Muscle of leg (tissue), 11 donors: ENCODE data around the gene MPPE1. TPM values are rescaled to one million over a fixed set of nuclear protein-coding genes. Genes with fewer than 3 reads are reported as not detected.
"Not testable (repeated sequence)": the region's sequence is repeated elsewhere in the genome, so short reads cannot be mapped to it uniquely, and the experiment has no call there.

Experiments used
- DNase-seq: peaks from one replicate; pipeline ENCODE4 v3.0.0; 2013
- H3K27ac ChIP-seq: one replicate; pipeline ENCODE4 v1.5.1; 2013; ENCODE audit warnings: mild to moderate bottlenecking, low read length, control low read depth
- H3K27me3 ChIP-seq: one replicate; pipeline ENCODE4 v1.6.1; 2013; ENCODE audit warnings: low read length; ENCODE audit not compliant: control insufficient read depth, insufficient read depth
- H3K36me3 ChIP-seq: one replicate; pipeline ENCODE4 v1.6.1; 2013; ENCODE audit warnings: low read length; ENCODE audit not compliant: control insufficient read depth, insufficient read depth
- H3K4me1 ChIP-seq: one replicate; pipeline ENCODE4 v1.6.1; 2013; ENCODE audit warnings: low read length; ENCODE audit not compliant: control insufficient read depth, insufficient read depth
- H3K4me3 ChIP-seq: one replicate; pipeline ENCODE4 v1.5.1; 2013; ENCODE audit warnings: low read length, control low read depth
- H3K9me3 ChIP-seq: replicated peaks from 2 replicates; pipeline ENCODE4 v1.6.1; 2013; ENCODE audit warnings: low read depth, low read length; ENCODE audit not compliant: control insufficient read depth
- WGBS: methylation state at CpG from one replicate; pipeline ENCODE4 v1.1.5; 2013; ENCODE audit warnings: missing lambda C conversion rate; ENCODE audit not compliant: insufficient coverage; 5-methylcytosine and 5-hydroxymethylcytosine counted together
- polyA plus RNA-seq, 8 donors: library from polyadenylated mRNA; unstranded; fragments of 120-200 nt; gene quantifications; one replicate each; pipeline versions ENCODE4 v1.2.1 to v1.2.3, GENCODE V29; 2013; ENCODE audit warnings: inconsistent platforms in 1 of 8, low replicate concordance in 1 of 8; ENCODE audit not compliant: insufficient read length in 8 of 8, insufficient read depth in 1 of 8
- total RNA-seq: library from RNA; stranded (reverse); fragments of 120-200 nt; gene quantifications from one replicate; pipeline ENCODE4 v1.2.4, GENCODE V29; 2013

MPPE1 gene
- total and polyA plus RNA-seq, 9 donors = 20.1 to 32.1 (median 22.9) TPM

DNA sequence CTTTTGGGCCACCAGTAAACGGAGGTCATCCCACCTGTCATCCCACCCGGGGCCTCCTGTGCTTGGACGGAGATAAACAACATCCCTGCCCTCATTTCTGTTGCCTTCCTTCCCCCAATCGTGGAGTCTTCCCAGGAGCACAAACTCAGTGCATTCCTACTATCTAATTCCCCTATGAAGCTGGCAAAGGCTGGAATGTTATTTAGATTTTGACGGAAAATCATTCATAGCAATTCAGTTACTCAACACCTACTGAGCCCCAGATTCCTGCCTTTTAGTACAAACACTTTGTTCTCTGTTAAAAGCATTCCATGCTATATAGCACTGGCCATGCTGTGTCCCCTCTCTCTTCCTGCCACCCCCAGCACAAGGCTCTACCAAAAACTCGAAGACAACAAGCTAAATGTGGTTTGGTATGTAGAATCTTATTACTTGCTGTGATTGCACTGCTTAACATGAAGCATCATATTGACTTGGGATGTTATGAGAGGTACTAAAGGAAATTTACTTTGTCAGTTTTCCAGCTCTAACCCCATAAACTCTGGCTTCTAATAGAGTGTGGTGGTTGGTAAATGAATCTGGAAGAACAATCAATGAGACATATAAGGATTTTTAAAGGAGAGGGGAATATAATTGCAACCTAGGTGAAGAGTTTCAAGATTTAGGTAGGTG is 40.9 kb upstream of the MPPE1 start:
- 71% methylated on average over 3 of the region's 6 CpGs for WGBS
- no peaks in the 10 kb centered on the region for H3K27me3 ChIP-seq
- H3K36me3 ChIP-seq = no peaks in the 10 kb centered on the region
- no peak overlapping the region for H3K27ac ChIP-seq
- DNase-seq = no peak
- H3K4me1 ChIP-seq = peaks cover 23% of the 10 kb centered on the region
- H3K4me3 ChIP-seq = no peak overlapping the region
- H3K9me3 ChIP-seq = no peaks in the 10 kb centered on the region

DNA sequence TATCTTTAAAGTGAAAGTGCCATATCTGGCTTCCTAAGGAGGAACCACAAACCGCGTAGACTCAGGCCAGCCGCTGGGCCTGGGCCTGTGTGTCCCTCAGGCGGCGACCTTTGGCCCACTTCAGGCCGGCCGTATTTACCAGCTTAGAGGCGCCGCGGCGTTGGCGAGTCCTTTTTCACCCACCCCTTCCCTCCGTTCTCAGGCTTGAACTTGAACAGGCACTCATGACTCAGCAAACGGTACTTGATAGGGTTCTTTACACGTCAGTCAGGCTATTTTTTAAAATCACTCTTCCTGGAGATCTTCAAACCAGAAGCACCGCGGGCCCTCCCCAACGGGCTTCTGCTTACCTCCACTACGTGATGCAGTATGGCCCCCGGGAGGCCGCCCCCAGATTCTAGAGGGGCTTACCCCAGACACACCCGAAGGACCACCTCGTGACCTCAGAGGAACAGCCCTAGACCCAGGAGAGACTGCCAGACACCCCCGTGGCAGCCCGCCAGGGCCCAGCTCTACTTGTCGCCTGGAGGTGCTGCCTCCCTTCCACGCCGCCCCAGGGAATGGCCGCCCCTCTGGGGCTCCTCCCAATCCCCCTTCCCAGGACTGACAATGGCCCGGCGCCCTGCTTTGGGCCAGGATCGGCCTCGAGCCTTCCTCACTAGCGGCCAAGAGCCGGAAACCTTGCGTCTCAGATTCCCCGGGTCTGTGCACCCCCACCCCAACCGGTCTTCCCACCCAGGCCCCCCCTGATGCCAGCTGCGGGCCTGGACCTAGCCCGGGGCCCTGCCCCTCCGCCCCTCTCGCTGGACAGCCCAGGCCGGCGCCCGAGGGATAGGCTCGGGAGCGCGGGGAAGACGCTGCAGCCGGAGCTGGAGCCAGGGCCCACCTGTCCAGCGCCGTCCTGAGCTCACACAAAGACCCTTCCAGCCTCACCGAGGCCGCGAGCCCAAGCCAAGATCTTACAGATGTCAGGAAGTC is 39.4 kb upstream of the MPPE1 start:
- H3K9me3 ChIP-seq = no peaks in the 10 kb centered on the region
- H3K4me1 ChIP-seq = peaks cover 23% of the 10 kb centered on the region
- H3K4me3 ChIP-seq = peak overlapping the region; percentile 42
- WGBS = 10% methylated on average over 44 of the region's 55 CpGs
- no peaks in the 10 kb centered on the region for H3K27me3 ChIP-seq
- DNase-seq = peak; percentile 95
- no peaks in the 10 kb centered on the region for H3K36me3 ChIP-seq
- peak overlapping the region; percentile 90 for H3K27ac ChIP-seq

DNA sequence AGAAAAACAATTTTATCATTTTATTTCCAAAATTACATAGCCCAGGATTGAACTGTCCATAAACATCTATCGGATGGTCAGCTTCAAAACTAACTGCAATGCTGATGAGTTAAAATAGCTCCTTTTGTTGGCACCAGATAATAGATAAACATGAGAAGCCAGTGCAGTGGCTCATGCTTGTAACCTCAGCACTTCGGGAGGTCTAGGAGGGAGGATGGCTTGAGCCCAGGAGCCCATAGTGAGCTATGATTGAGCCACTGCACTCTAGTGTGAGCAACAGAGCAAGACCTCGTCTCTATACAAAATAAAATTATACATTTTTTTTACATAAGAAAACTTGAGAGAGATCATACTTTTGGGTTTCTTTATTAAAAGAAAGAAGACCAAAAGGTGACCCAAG is 38.6 kb upstream of the MPPE1 start:
- H3K9me3 ChIP-seq = no peaks in the 10 kb centered on the region
- DNase-seq = peak; percentile 48
- H3K4me1 ChIP-seq = peaks cover 20% of the 10 kb centered on the region
- H3K4me3 ChIP-seq = no peak overlapping the region
- no CpG with 5 or more reads among the region's 3 CpGs for WGBS
- H3K27me3 ChIP-seq = no peaks in the 10 kb centered on the region
- H3K27ac ChIP-seq = peak overlapping the region; percentile 90
- no peaks in the 10 kb centered on the region for H3K36me3 ChIP-seq

DNA sequence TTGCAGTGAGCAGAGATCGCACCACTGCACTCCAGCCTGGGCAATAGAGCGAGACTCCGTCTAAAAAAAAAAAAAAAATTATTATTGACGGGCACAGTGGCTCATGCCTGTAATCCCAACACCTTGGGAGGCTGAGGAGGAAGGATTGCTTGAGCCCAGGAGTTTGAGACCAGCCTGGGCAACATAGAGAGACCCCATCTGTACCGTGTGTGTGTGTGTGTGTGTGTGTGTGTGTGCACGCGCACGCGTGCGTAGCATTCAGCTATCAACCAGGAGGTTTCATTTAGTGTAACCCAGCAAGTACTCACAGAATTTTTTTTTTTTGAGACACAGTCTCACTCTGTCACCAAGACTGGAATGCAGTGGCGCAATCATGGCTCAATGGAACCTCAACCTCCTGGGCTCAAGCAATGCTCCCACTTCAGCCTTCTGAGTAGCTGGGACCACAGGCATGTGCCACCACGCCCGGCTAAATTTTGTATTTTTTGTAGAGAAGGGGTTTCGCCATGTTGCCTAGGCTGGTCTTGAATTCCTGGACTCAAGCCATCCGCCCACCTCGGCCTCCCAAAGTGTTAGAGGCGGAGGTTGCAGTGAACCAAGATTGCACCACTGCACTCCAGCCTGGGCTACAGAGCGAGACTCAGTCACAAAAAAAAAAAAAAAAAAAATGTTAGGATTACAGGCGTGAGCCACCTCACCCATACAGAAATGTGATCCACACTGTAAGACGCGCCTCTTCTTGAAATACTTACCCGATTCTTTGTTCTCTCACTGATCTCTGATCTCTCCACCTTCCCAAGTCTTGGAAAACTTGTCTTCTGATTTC is 37.9 kb upstream of the MPPE1 start:
- DNase-seq, H3K27me3 ChIP-seq, H3K4me3 ChIP-seq, H3K27ac ChIP-seq, H3K9me3 ChIP-seq, H3K36me3 ChIP-seq: not testable (repeated sequence)
- WGBS = 89% methylated on average over 10 of the region's 22 CpGs
- peaks cover 15% of the 10 kb centered on the region for H3K4me1 ChIP-seq

DNA sequence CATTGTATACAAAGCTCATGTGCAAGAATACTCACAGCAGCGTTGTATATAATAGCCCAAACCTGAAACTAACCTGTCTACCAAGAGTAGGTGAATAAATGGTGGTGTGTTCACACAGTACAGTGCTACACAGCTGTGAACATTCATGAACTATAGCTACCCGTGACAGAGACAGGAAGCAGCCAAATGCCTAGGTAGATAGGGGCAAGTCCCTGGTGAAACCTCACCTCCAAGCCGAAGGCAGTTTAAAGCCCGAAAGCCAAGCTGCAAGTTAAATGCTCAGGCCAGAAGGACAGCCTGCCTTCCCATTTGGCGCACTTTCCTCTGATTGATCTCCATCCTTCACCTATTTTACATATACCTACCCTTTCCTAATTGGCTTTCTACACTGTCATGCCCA is 36.7 kb upstream of the MPPE1 start:
- 92% methylated on average over 4 of the region's 5 CpGs for WGBS
- no peaks in the 10 kb centered on the region for H3K9me3 ChIP-seq
- peaks cover 12% of the 10 kb centered on the region for H3K4me1 ChIP-seq
- H3K4me3 ChIP-seq = no peak overlapping the region
- no peaks in the 10 kb centered on the region for H3K36me3 ChIP-seq
- no peak overlapping the region for H3K27ac ChIP-seq
- no peak for DNase-seq
- H3K27me3 ChIP-seq = no peaks in the 10 kb centered on the region

DNA sequence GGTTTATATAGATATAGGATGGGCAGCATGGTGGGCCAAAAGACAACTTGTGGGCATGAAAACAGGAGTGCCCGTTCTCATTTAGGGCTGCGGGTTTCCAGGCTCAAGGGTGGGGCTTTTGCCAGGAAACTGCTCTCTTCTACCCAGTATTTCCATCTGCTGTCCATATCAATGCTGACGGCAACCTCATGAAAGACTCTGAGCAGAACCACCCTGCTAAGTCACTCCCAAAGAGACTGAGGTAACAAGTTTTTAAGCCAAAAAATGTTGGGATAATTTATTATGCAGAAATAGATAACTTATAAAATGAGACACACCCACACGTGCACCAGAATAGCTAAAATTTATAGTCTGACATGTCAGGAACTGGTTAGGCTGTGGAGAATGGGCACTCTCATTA is 36.1 kb upstream of the MPPE1 start:
- no peaks in the 10 kb centered on the region for H3K27me3 ChIP-seq
- H3K4me1 ChIP-seq = peaks cover 12% of the 10 kb centered on the region
- DNase-seq = no peak
- WGBS = 100% methylated on average over 2 of the region's 4 CpGs
- H3K36me3 ChIP-seq = no peaks in the 10 kb centered on the region
- no peak overlapping the region for H3K27ac ChIP-seq
- no peaks in the 10 kb centered on the region for H3K9me3 ChIP-seq
- no peak overlapping the region for H3K4me3 ChIP-seq

DNA sequence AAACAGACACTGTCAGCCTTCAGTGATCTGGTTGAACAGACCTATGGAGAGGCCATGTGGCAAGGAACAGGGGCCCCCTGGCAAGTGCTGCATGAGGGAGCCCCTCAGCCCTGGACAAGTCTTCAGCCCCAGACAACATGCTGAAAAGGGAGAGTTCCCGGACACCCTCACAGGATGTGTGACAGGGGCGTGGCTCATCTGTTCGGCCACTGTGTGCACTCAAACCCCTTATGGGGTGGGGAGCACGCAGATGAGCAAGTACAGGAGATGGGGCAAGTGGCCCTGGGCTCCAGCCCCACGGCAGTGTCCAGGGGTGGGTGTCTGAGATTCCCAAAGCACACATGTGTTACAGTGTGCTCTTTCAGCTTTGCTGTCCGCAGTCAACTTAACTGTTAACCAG is 35.4 kb upstream of the MPPE1 start:
- H3K27ac ChIP-seq = no peak overlapping the region
- no peak overlapping the region for H3K4me3 ChIP-seq

DNA sequence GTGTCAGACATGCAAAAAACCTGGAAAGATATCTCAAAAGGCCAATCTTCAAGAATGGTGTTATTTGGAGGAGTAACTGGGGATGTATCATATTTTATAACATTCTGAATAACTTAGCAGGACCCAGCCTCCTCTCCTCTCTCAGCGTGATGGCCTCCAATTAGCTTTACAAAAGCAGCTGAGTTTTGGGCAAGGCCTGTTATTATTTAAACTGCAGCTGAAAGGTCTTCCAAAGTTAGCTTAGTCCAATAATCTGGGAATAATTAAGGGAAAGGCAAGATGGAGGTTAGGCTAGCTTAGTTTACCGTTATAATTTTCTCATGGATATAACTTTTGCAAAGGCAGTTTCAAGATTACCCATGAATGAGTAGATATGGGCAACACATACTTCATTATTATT is 32.8 kb upstream of the MPPE1 start:
- peak; percentile 70 for DNase-seq
- H3K9me3 ChIP-seq = no peaks in the 10 kb centered on the region
- H3K27me3 ChIP-seq = no peaks in the 10 kb centered on the region
- no peak overlapping the region for H3K27ac ChIP-seq
- H3K4me3 ChIP-seq = no peak overlapping the region
- no peaks in the 10 kb centered on the region for H3K4me1 ChIP-seq
- no CpG with 5 or more reads among the region's 2 CpGs for WGBS
- H3K36me3 ChIP-seq = no peaks in the 10 kb centered on the region

More for the DNA sequence above, 35.4 kb upstream of the MPPE1 start:
- DNase-seq = no peak
- Histone ChIP-seq H3K4me1 (peaks cover 12% of the 10 kb centered on the region), H3K36me3 (no peaks in the 10 kb centered on the region), H3K9me3 (no peaks in the 10 kb centered on the region), H3K27me3 (no peaks in the 10 kb centered on the region)
- WGBS = 76% methylated on average over 5 of the region's 6 CpGs

DNA sequence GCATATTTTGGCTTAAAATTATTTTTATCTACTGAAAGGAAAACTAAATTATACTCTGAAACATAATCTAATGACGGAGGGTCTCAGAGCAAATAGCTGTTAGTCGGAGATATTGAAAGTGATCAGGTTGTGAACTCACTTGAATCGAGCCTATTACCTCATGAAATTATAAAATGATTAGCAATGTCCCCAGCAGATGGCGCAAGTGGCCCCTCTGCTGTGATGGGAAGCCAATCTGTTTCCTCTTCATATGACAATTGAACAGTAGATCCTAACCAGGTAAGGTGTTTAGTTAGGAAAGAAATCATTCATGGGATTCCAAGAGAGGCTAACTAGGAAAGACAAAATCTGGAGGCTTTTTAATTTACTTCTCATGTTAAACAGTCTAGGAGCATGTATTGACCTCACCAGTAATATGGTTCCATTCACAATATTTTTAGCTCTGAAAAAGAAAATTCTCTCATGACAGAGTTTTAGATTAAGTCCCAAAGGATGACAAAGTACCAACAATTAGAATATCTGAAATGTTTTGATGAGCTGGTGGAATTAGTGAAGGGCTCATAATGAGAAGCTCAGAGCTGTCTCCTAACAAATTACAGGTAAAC is 29.9 kb upstream of the MPPE1 start:
- no CpG with 5 or more reads among the region's 4 CpGs for WGBS
- no peaks in the 10 kb centered on the region for H3K36me3 ChIP-seq
- no peak overlapping the region for H3K4me3 ChIP-seq
- no peak overlapping the region for H3K27ac ChIP-seq
- no peaks in the 10 kb centered on the region for H3K4me1 ChIP-seq
- no peaks in the 10 kb centered on the region for H3K27me3 ChIP-seq
- peak; percentile 79 for DNase-seq
- no peaks in the 10 kb centered on the region for H3K9me3 ChIP-seq
